Breast epithelium (tissue), 3 donors: Measurements from ENCODE around the gene TMEM250.

Experiments
- CTCF ChIP-seq, 3 donors: fragments of 450-650 bp; IDR thresholded peaks; one replicate each; pipeline ENCODE4 v1.5.1; 2016 to 2017; ENCODE audit warnings: antibody characterized with exemption in 3 of 3, mild to moderate bottlenecking in 3 of 3, moderate library complexity in 3 of 3
- POLR2A ChIP-seq: fragments of 450-650 bp; IDR thresholded peaks from one replicate; pipeline ENCODE4 v1.6.1; 2016; ENCODE audit warnings: antibody characterized with exemption, mild to moderate bottlenecking, moderate library complexity
- POLR2AphosphoS5 ChIP-seq, 3 donors: sonication (generic); formaldehyde crosslinking; IDR thresholded peaks; one replicate each; pipeline ENCODE4 v1.6.1; 2017; ENCODE audit warnings: antibody characterized with exemption in 3 of 3

GRCh38 chr9:136145580-136145979 lies 26.9 kb upstream of the TMEM250 start:
- TF ChIP-seq CTCF (IDR thresholded peaks at IDR 0.05) (no peak), POLR2A (no peak), POLR2AphosphoS5 (IDR thresholded peaks at IDR 0.05) (no peak)
